SK-N-SH treated with all-trans-retinoic acid at 6 μM for 48 hours (cell line): Measurements from ENCODE around the gene KLK3.
A peak's percentile ranks its signal among the peaks of the same experiment; 100 is the strongest.

Experiments
- ATAC-seq: fragments of 200-7000 bp; cut with Tn5 transposase; 3 replicates; pipeline ENCODE4 v1.9.1; 2020; ENCODE audit warnings: mild to moderate bottlenecking, moderate library complexity
- ARNTL ChIP-seq: fragments of 450-650 bp; formaldehyde crosslinking; IDR thresholded peaks from 2 replicates; pipeline ENCODE4 v1.5.0; 2020; ENCODE audit warnings: low read depth, mild to moderate bottlenecking, moderate library complexity, borderline replicate concordance
- CREB5 ChIP-seq: fragments of 250-450 bp; sonication (Bioruptor Pico); IDR thresholded peaks from 2 replicates; pipeline ENCODE4 v1.5.1; 2020; ENCODE audit warnings: low read depth, mild to moderate bottlenecking, moderate library complexity
- CSDC2 ChIP-seq: fragments of 250-450 bp; sonication (Bioruptor Pico); IDR thresholded peaks from 2 replicates; pipeline ENCODE4 v1.5.0; 2020; ENCODE audit warnings: mild to moderate bottlenecking, moderate library complexity
- CSRNP3 ChIP-seq: fragments of 250-450 bp; sonication (Bioruptor Pico); IDR thresholded peaks from 2 replicates; pipeline ENCODE4 v1.5.1; 2021; ENCODE audit warnings: mild to moderate bottlenecking, moderate library complexity
- ESRRG ChIP-seq: fragments of 250-450 bp; sonication (Bioruptor Pico); IDR thresholded peaks from 2 replicates; pipeline ENCODE4 v1.6.1; 2021; ENCODE audit warnings: mild to moderate bottlenecking
- GLIS3 ChIP-seq: fragments of 250-450 bp; sonication (Bioruptor Pico); IDR thresholded peaks from 2 replicates; pipeline ENCODE4 v1.5.0; 2020; ENCODE audit warnings: mild to moderate bottlenecking, moderate library complexity
- ISL1 ChIP-seq: fragments of 250-450 bp; sonication (Bioruptor Pico); IDR thresholded peaks from 2 replicates; pipeline ENCODE4 v2.1.2; 2022; ENCODE audit warnings: mild to moderate bottlenecking, moderate library complexity
- OSR1 ChIP-seq: fragments of 250-450 bp; sonication (Bioruptor Pico); IDR thresholded peaks from 2 replicates; pipeline ENCODE4 v1.8.0; 2022; ENCODE audit warnings: moderate library complexity, mild to moderate bottlenecking, inconsistent platforms
- PATZ1 ChIP-seq: fragments of 250-450 bp; sonication (Bioruptor Pico); IDR thresholded peaks from 2 replicates; pipeline ENCODE4 v1.8.0; 2020; ENCODE audit warnings: mild to moderate bottlenecking, moderate library complexity, borderline replicate concordance
- POU6F1 ChIP-seq: fragments of 250-450 bp; sonication (Bioruptor Pico); IDR thresholded peaks from 2 replicates; pipeline ENCODE4 v1.8.0; 2021; ENCODE audit warnings: low read depth, mild to moderate bottlenecking, moderate library complexity, borderline replicate concordance
- PPARA ChIP-seq: fragments of 250-450 bp; sonication (Bioruptor Pico); IDR thresholded peaks from 2 replicates; pipeline ENCODE4 v1.5.0; 2020; ENCODE audit warnings: mild to moderate bottlenecking, borderline replicate concordance
- RARB ChIP-seq: fragments of 250-450 bp; sonication (Bioruptor Pico); IDR thresholded peaks from 2 replicates; pipeline ENCODE4 v1.8.0; 2021; ENCODE audit warnings: mild to moderate bottlenecking, moderate library complexity
- TCF4 ChIP-seq: fragments of 250-450 bp; sonication (Bioruptor Pico); IDR thresholded peaks from 2 replicates; pipeline ENCODE4 v1.8.0; 2021; ENCODE audit warnings: mild to moderate bottlenecking, moderate library complexity, borderline replicate concordance
- TOX ChIP-seq: fragments of 250-450 bp; sonication (Bioruptor Pico); IDR thresholded peaks from 2 replicates; pipeline ENCODE4 v1.8.0; 2021; ENCODE audit warnings: mild to moderate bottlenecking, moderate library complexity, borderline replicate concordance
- TSHZ2 ChIP-seq: fragments of 250-450 bp; sonication (Bioruptor Pico); IDR thresholded peaks from 2 replicates; pipeline ENCODE4 v1.5.0; 2020; ENCODE audit warnings: mild to moderate bottlenecking, moderate library complexity
- ZC3H10 ChIP-seq: fragments of 250-450 bp; sonication (Bioruptor Pico); IDR thresholded peaks from 2 replicates; pipeline ENCODE4 v1.5.1; 2021; ENCODE audit warnings: mild to moderate bottlenecking, moderate library complexity
- ZFP3 ChIP-seq: fragments of 250-450 bp; sonication (Bioruptor Pico); IDR thresholded peaks from 2 replicates; pipeline ENCODE4 v1.5.0; 2020; ENCODE audit warnings: mild to moderate bottlenecking, moderate library complexity
- ZNF70 ChIP-seq: fragments of 450-650 bp; formaldehyde crosslinking; IDR thresholded peaks from 2 replicates; pipeline ENCODE4 v1.5.0; 2020; ENCODE audit warnings: mild to moderate bottlenecking, moderate library complexity
- ZNF8 ChIP-seq: fragments of 450-650 bp; formaldehyde crosslinking; IDR thresholded peaks from 2 replicates; pipeline ENCODE4 v1.5.0; 2020; ENCODE audit warnings: mild to moderate bottlenecking, moderate library complexity

The KLK3 gene

GRCh38 chr19:50835103-50835784 lies 19.5 kb upstream of the KLK3 start:
- TF ChIP-seq ZNF70 (CRISPR knock-in tag) (no peak), CREB5 (no peak), ZC3H10 (no peak), TOX (CRISPR knock-in tag) (no peak), CSRNP3 (CRISPR knock-in tag) (no peak), TCF4 (no peak), PPARA (CRISPR knock-in tag) (no peak), GLIS3 (CRISPR knock-in tag) (no peak), ZNF8 (no peak), ZFP3 (no peak), TSHZ2 (CRISPR knock-in tag) (no peak), ESRRG (CRISPR knock-in tag) (no peak), PATZ1 (CRISPR knock-in tag) (no peak), CSDC2 (no peak)
- peak; percentile 8; the same call in 2 of the 3 replicates for ATAC-seq

- peak; percentile 94 for ATAC-seq
- no peak for TF ChIP-seq PPARA (CRISPR knock-in tag)
- TF ChIP-seq ZFP3 = no peak
- TF ChIP-seq PATZ1 (CRISPR knock-in tag) = no peak
- TF ChIP-seq RARB (CRISPR knock-in tag) = no peak
- TF ChIP-seq CSDC2 = no peak
Measured at GRCh38 chr19:50835785-50836542, 18.8 kb upstream of the KLK3 start.

- no peak for ATAC-seq
- TF ChIP-seq PATZ1 (CRISPR knock-in tag) (no peak), TOX (CRISPR knock-in tag) (no peak), CREB5 (no peak), ARNTL (CRISPR knock-in tag) (no peak), OSR1 (CRISPR knock-in tag) (no peak), ZNF70 (CRISPR knock-in tag) (no peak), PPARA (CRISPR knock-in tag) (no peak), POU6F1 (CRISPR knock-in tag) (no peak), ISL1 (CRISPR knock-in tag) (no peak), GLIS3 (CRISPR knock-in tag) (no peak), RARB (CRISPR knock-in tag) (no peak)
Measured at GRCh38 chr19:50836543-50837195, 18.0 kb upstream of the KLK3 start.
